Activated CD8-positive, alpha-beta memory T cell treated with anti-CD3 and anti-CD28 coated beads, Interleukin-2, amount 50 U/mL, for 24 hours (primary cell): ENCODE results near the gene OR5H14.
"Not testable (repeated sequence)": the region's sequence is repeated elsewhere in the genome, so short reads cannot be mapped to it uniquely, and the experiment has no call there.

Source experiments
- DNase-seq: peaks from one replicate; pipeline ENCODE4 v3.0.0-alpha.2; 2020; ENCODE audit errors: extremely low read depth

The OR5H14 gene

DNA sequence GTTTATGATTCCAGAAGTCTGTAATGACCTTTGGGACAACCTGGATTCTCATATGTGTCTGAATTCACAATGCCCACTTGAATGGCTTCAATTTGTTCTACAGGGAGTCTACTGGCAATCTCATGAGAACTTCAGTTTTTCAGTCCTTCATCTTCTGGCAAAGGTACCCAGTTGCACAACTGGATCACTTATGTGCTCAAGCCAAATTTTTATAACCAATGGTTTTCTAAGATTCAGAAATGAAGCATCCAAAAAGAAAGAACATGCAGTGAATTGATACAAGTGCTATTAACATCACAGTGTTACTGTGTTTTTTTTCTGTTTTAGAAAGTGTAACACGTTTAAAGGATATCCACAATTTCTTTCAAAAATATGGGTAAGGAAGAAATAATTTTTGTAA, at the start of gene OR5H14:
Gene OR5H14, plus strand, starts transcription at position 301 of the 400 bp plus-strand sequence. CDS start 1,907 bp downstream, outside the sequence.
- no peak for DNase-seq

DNA sequence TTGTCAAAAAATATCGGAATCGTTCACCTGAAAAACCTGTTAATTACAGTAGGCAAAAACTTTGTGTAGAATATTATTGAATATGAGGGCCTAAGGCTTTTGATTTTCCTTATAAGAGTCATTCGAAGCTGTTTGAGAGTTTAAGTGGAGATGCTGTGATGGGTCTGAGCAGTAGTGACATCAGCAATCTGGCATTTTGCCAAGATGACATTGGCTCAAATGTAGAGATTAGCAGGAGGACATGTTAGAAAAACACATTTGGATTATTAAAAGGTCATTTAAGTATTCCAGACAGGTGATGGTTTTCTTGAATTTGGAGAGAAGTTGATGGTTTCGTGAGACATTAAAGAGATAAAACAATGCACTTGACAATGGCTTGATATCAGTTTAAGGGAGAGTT, 47.4 kb upstream of the OR5H14 start:
- no peak for DNase-seq

DNA sequence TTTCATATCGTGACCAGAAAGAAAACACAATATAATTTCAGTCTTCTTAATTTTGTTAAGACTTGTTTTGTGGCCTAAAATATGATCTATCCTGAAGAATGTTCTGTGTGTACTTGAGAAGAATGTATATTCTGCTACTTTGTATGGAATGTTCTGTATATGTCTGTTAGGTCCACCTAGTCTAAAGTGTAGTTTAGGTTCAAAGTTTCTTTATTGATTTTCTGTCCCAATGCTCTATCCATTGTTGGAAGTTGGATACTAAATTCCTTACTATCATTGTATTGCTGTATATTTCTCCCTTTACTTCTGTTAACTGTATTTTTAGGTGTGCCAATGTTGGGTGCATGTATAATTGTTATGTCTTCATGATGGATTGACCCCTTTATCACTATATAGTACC, 39.1 kb upstream of the OR5H14 start:
- DNase-seq, result no peak

DNA sequence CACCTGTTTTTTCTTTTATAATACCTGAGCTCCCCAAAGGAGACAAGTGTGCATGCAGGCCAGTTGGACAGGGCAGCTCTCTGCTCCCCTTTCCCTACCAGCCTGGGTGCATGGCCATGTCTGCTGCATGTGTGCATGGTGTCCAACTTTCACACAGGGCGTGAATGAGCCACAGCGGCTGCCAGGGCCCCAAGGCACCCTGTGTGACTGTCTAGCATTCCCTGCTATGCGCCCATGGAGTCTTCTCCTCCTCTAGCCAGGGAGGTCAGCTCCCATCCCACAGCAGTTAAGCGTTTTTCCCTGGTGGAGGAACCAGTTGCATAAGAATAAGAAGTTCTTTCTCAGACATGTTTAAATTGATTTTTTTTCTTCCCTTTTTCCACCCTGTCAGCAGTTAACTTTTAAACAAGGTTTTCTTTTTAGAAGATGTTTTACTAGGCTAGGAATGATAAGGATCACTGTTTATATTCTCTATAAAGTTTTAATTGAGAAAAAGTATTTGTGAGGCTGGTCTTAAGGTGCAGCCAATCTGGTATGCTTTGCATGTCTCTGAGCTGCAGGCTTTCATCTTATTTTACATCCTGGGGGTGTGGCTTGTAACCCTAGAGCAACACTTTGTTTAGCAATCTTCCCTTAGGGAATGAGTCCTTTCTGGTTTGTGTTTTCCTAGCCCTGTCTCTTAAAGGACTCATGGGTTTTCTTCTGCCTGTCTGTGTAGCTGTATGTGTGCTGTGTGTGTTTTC, 37.3 kb upstream of the OR5H14 start:
- no peak for DNase-seq

DNA sequence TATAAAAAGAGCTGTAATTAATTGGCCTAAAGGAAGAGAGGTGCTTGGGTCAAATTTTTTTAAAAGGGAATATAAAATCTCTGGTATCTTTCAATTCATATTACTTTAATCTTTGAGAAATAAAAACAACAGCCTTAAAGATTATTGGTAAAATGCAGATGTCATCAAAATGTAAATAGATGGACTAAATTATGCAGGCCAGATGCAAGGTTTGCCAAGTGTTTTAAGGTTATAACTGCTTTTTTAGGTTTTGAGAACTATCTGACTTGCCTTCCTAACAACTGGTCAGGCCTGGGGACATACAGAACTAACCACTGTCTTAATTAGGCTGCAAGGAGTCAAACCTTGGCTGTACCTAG, 36.8 kb upstream of the OR5H14 start:
- DNase-seq, result no peak

DNA sequence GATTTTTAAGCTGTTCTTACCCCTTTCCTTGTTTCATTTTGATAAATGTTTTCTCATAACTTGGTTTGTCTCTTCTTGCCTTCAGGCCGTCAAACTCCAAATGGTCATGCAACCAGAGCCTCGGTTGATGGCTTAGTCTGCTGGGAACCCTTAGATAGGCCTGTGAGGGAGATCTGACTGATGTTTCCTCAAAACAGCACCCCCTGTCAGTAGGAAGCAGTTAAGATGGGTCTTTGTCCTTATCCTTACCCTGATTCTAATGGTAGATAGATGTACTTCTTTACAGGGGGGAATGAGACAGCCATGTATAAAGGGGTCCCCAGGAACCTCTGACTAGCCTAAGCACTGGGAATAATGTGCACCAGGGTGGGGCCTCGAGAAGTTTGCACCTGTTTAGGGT, 33.0 kb upstream of the OR5H14 start:
- no peak for DNase-seq

DNA sequence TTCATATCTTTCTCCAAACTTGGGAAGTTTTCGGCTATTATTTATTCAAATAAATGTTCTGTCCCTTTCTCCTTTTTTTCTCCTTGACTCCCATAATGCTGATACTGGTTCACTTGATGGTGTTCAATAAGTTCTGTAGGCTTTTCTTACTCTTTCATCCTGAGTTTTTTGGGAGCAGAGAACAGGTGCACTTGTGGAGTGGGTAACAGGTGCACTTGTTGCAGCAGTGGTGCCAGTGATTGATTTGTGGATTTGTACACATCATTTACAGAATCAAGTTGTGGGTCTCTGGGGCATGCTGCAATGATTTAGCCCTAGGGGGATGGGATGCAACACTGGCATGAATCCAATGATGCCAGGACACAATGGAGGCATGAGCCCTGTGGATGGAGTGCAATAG, 31.6 kb upstream of the OR5H14 start:
- DNase-seq, result no peak

DNA sequence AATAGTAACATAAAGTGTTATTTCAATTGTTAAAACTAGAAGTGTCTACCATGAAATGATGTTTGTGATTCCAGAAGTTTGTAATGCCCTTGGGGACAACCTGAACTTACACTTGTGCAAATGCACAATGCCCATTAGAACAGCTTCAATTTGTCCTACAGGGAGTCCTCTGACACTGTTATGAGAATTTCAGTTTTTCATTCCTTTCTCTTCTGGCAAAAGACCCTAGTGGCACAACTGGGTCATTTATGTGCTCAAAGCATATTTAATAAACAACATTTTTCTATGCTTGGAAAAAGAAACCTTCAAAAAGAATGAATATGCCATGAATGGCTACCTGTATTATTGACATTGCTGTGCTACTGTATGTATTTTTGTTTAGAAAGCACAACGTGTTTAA, 16.9 kb upstream of the OR5H14 start, which contains the start of gene OR5H1:
Gene OR5H1, plus strand, starts transcription at position 301 of the 400 bp plus-strand sequence. CDS start 1,977 bp downstream, outside the sequence.
- DNase-seq, result no peak

DNA sequence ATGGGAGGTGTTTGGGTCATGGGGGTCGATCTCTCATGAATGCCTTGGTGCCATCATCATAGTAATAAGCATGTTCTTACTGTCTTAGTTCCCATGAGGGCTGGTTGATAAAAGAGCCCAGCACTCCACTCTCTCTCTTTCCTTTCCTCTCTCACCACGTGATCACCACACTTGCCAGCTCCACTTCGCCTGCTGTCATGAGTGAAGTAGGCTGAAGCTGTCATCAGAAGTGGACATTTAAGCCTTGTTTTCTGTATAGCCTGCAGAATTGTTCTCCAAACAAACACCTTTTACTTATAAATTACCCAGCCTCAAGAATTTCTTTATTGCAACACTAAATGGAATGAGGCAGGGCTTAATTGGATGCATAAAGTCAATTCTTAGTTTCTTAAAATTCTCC, 10.6 kb upstream of the OR5H14 start:
- no peak for DNase-seq

DNA sequence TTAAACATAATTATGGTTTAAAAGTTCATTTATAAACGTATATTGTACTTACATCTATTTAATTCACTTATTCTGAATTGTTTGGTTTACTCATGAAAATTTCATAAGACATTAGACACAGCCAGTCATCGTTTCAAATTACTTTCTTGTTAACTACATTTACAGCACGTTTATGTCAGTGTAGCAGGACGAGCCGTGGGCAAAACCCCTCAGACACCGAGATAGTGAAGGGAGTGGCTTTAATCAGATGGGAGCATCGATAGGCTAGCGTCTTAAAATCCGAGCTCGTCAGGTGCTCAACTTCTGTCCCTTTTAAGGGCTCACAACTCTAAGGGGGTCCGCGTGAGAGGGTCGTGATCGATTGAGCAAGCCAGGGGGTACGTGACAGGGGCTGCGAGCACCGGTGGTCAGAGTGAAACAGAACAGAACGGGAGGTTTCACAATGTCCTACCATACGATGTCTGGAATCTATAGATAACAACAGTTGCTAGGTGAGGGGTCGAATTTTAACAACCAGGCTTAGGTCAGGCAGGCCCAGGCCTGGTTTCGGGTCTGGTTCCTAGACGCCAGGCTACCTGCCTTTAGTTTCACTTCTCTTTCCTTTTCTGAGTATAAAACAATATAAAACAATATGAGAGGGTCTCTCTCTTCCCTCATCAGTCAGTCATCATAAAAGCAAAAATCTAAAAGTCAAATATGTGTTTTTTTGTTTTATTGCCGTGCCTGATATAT, 9.3 kb upstream of the OR5H14 start:
- not testable (repeated sequence) for DNase-seq

DNA sequence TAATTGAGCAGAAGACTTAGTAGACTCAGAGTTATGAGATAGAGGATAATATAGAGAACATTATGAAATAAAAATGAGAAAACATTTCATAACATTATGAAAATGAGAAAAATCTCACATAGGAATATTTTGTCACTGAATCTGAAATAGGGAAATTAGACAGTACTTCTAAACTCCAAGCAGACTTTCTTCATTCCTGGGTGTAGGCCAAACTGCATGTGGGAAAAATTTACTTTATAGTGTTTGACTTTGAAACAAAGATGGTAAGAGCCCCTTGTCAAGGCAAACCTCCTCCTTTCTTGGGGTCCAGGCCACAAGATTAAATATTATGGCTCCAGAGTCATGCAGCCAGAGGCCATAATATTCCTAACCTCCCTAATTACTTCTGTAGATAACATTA, 6.7 kb upstream of the OR5H14 start:
- no peak for DNase-seq

DNA sequence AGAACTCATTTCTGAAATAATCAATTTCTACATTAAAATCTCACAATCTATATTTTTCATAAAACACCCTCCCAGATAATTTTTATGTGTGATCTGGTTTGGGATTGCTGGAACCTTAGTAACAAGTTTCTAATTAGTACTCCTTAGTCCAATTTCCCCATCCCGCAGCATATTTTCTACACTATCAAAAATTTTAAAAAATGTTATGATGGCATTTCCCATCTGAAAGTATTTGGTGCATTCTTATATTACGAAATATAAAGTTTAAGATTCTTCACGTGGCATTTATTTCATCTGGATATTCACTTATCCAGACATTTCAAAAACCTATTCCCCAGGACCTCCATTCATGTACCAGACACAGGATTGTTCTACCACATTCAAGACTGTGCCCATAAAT, 1.5 kb downstream of the OR5H14 start:
- no peak for DNase-seq

DNA sequence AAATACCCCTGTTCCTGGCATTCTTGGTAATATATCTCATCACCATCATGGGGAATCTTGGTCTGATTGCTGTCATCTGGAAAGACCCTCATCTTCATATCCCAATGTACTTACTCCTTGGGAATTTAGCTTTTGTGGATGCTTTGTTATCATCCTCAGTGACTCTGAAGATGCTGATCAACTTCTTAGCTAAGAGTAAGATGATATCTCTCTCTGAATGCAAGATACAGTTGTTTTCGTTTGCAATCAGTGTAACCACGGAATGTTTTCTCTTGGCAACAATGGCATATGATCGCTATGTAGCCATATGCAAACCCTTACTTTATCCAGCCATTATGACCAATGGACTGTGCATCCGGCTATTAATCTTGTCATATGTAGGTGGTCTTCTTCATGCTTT, 2.2 kb downstream of the OR5H14 start:
- not testable (repeated sequence) for DNase-seq

DNA sequence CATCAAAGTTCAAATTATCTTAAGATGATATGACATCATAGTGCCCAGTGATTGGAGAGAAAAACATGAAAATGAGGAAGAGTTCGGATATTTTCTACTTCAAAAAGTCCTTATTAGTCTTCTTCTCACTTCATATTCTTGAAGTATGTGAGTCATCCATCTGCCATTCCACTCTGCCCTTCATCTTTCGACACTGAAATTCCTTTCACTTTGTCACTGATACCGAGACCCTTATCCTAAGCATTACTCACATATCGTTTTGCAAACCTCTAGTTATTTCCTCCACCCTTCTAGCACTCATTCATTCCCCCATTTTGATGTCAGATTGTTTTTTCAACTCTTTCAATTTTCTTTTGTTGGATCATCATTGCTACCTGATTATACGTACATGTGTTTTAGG, 4.0 kb downstream of the OR5H14 start:
- DNase-seq, result no peak

DNA sequence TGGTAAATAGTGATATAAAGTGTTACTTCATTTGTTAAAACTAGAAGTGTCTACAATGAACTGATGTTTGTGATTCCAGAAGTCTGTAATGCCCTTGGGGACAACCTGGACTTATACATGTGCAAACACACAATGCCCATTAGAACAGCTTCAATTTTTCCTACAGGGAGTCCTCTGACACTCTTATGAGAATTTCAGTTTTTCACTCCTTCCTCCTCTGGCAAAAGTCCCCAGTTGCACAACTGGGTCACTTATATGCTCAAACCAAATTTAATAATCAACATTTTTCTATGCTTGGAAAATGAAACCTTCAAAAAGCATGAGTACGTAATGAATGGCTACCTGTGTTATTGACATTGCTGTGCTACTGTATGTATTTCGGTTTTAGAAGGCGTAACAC, 19.1 kb downstream of the OR5H14 start, which contains the start of gene OR5H15:
Gene OR5H15, plus strand, starts transcription at position 301 of the 400 bp plus-strand sequence. CDS start 2,004 bp downstream, outside the sequence.
- DNase-seq, result no peak

DNA sequence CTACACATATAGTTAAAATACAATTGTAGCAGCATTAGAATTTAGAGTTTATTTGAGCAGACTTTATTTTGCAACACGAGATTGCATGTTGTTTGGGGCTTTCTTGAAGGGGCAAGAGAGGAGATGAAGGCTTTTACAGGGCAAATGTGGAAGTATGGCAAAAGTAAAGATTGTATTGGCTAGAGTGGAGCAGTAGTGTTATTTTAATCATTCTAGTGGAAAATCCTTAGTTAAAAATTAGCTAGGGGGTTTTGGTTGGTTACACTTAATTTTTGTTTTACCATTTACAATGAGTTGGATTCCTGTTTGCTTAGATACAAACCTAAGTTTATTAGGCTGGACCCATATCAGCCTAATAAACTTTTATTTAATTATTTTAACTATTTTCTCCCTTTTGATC, 23.8 kb downstream of the OR5H14 start:
- no peak for DNase-seq

DNA sequence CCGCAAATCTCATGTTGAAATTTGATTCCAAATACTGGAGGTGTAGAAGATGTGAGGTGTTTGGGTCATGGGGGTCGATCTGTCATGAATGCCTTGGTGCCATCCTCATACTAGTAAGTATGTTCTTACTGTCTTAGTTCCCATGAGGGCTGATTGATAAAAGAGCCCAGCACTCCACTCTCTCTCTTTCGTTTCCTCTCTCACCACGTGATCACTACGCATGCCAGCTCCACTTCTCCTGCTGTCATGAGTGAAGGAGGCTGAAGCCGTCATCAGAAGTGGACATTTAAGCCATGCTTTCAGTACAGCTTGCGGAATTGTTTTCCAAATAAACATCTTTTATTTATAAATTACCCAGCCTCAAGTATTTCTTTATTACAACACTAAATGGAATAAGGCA, 25.3 kb downstream of the OR5H14 start:
- no peak for DNase-seq

DNA sequence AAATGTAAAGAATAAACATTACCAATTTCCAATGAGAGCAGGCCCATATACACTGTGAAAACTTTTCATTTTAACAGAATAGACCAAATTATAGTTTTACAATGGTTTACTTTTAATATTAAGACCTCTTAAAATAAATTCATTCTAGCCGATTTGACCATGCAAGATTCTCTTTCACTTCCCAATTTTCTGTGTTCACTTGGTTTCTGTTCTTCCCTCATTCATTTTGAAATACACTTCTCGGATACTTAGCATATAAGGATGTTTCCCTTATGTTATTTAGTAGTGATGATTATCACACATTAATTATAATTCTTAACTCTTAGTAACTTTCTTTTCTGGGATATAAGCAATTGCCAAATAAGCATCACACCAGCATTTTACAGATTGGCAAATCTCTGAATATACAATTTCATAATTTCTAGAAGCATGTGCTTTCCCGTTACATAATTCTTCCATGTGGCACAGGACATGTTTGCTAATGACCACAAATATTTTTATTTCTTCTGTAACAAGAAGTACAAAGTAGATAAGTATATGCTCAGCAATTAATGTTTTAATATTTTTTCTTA, 33.1 kb downstream of the OR5H14 start:
- no peak for DNase-seq

DNA sequence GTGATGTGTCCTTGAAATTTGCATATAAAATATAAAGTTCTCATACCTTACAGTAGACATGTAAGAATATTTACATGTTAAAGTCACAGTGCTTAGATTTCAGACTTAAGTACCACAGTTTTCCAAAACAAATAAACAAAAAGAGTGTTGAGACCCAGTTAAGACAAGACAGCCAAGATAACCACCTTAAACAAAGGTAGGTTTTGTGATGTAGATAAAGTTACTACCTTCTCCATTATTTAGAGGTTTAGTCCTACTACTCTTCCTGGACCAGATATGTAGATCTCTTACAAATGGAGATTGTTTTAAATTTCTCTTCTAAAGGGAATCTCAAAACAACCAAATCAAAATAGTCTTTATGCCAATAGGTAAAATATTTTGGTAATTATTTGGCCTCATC, 34.9 kb downstream of the OR5H14 start:
- DNase-seq, result no peak

DNA sequence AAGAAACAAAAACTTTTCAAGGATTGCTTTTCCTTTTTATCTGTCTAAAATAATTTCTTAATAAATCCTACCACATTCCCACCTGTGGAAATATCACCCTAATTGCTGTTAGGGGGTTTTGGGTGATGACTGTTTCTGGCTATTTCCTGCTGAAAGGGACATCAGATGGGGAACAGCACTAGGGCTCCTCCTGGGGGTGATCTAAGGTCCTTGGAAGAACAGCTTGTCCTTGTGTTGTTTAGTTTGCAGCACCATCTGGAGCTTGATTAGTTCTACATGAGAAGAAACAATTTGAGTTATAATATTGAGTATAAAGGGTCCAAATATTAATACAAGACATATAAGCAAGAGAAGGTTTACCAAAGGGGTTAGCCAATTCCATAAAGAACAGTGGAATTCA, 37.9 kb downstream of the OR5H14 start:
- DNase-seq, result no peak

DNA sequence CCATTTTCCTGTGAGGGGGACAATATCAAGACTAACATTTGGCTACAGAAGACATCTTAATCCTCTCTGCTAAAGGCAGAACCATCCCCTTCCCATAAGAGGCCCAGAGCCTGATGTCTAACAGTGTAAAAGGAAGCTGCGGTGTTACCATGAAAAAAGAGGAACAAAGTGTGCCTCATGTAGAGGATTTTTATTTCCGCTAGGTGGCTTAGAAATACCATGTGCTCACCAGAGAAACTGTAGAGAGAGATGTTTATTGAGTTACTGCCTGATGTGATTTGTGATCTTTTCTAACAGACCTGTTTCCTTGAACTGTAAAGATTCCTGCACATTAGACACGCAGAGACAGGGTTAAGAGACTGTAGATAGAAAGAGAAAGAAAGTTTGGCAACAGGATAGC, 41.3 kb downstream of the OR5H14 start:
- DNase-seq, result no peak

DNA sequence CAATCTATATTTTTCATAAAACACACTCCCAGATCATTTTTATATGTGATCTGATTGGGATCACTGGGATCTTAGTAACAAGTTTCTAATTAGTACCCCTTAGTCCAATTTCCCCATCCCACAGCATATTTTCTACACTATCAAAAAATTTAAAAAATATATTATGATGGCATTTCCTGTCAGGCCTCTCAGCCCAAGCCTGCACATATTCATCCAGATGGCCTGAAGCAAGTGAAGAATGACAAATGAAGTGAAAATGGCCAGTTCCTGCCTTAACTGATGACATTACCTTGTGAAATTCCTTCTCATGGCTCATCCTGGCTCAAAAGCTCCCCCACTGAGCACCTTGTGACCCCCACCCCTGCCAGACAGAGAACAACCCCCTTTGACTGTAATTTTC, 43.6 kb downstream of the OR5H14 start:
- not testable (repeated sequence) for DNase-seq

DNA sequence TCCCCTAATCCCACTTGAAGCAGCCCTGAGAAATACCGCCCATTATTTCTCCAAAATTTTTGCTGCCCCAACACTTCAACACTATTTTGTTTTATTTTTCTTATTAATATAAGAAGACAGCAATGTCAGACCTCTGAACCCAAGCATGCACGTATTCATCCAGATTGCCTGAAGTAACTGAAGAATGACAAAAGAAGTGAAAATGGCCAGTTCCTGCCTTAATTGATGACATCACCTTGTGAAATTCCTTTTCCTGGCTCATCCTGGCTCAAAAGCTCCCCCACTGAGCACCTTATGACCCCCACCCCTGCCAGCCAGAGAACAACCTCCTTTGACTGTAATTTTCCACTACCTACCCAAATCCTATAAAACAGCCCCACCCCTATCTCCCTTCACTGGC, 49.0 kb downstream of the OR5H14 start:
- not testable (repeated sequence) for DNase-seq
